Common myeloid progenitor, CD34-positive (primary cell): ENCODE results near the gene GRM8.

Experiments used
- CTCF ChIA-PET: fragments of 350-600 bp; sonication (Branson Sonifier 250); formaldehyde crosslinking; loops from one replicate; lab custom pipeline; 2021; ENCODE audit warnings: antibody characterized with exemption; lab: Charles Lee
- POLR2A ChIA-PET: fragments of 350-600 bp; sonication (Branson Sonifier 250); formaldehyde crosslinking; loops from one replicate; lab custom pipeline; 2021; ENCODE audit warnings: antibody characterized with exemption; lab: Charles Lee
- DNase-seq, 3 donors: peaks; one replicate each; pipeline versions ENCODE4 v3.0.0 to v3.0.0-alpha.2; 2013
- H3K27ac ChIP-seq, 2 experiments: 1 replicate in 1 of 2; 2 replicates in 1 of 2; pipeline ENCODE4 v1.7.0; 2013; ENCODE audit warnings: inconsistent platforms in 2 of 2, low read length in 2 of 2, mild to moderate bottlenecking in 2 of 2, low read depth in 1 of 2, moderate library complexity in 1 of 2; ENCODE audit not compliant: severe bottlenecking in 2 of 2, insufficient read depth in 1 of 2, poor library complexity in 1 of 2
- H3K27me3 ChIP-seq, 5 experiments: replicated peaks in 2 of 5; 1 replicate in 3 of 5; 2 replicates in 2 of 5; pipeline versions ENCODE4 v1.6.1 to v1.7.0; 2013; ENCODE audit warnings: low read length in 4 of 5, mild to moderate bottlenecking in 2 of 5, moderate library complexity in 2 of 5, inconsistent platforms in 1 of 5; ENCODE audit not compliant: insufficient read depth in 5 of 5, control insufficient read depth in 4 of 5
- H3K36me3 ChIP-seq, 4 experiments: 1 replicate in 2 of 4; 2 replicates in 2 of 4; pipeline versions ENCODE4 v1.6.1 to v1.7.0; 2013; ENCODE audit warnings: low read length in 3 of 4, control low read depth in 1 of 4, mild to moderate bottlenecking in 1 of 4; ENCODE audit not compliant: control insufficient read depth in 4 of 4, insufficient read depth in 4 of 4
- H3K4me1 ChIP-seq, 4 experiments: 1 replicate in 3 of 4; 2 replicates in 1 of 4; pipeline versions ENCODE4 v1.6.1 to v1.7.1; 2013; ENCODE audit warnings: low read length in 3 of 4, mild to moderate bottlenecking in 3 of 4, control low read depth in 1 of 4, inconsistent platforms in 1 of 4, moderate library complexity in 1 of 4; ENCODE audit not compliant: control insufficient read depth in 4 of 4, insufficient read depth in 4 of 4; ENCODE audit errors: control extremely low read depth in 1 of 4
- H3K4me3 ChIP-seq, 7 experiments: 1 replicate in 4 of 7; 2 replicates in 3 of 7; pipeline versions ENCODE4 v1.5.1 to v1.7.0; 2013; ENCODE audit warnings: mild to moderate bottlenecking in 7 of 7, low read length in 6 of 7, moderate library complexity in 6 of 7, inconsistent platforms in 2 of 7, low read depth in 2 of 7, control low read depth in 1 of 7; ENCODE audit not compliant: insufficient read depth in 4 of 7, control insufficient read depth in 1 of 7; ENCODE audit errors: extremely low read depth in 1 of 7
- H3K9me3 ChIP-seq, 5 experiments: 1 replicate in 4 of 5; 2 replicates in 1 of 5; pipeline versions ENCODE4 v1.6.1 to v1.7.1; 2013; ENCODE audit warnings: low read length in 4 of 5, mild to moderate bottlenecking in 2 of 5, inconsistent platforms in 1 of 5, low read depth in 1 of 5, moderate library complexity in 1 of 5; ENCODE audit not compliant: control insufficient read depth in 4 of 5, insufficient read depth in 2 of 5; ENCODE audit errors: control extremely low read depth in 1 of 5
- WGBS: methylation state at CpG from one replicate; pipeline ENCODE4 v1.1.5; 2013; ENCODE audit not compliant: insufficient coverage; 5-methylcytosine and 5-hydroxymethylcytosine counted together

Gene GRM8

DNA sequence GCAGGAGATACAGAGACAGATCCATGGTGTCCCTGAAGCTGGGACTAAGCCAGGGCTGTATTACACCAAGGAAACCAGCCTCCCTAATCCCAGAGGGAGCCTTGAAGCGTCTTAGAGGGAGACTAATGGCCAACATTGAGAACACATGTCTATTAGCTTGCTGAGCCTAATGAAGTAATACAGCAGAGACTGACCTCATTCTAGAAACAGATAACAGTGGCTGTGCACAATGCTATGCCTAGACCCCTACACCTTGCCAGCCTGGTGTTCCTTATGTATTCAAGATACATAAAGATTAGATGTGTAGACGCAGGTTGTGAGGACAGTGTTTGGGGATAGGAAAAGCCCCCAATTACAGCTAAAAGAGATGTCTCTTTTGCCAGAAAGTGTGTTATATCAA, 19.1 kb downstream of the GRM8 start:
- Histone ChIP-seq H3K9me3 (no peaks in the 10 kb centered on the region), H3K27me3 (peaks cover 0 to 14% (median 8%) of the 10 kb centered on the region in 5 experiments), H3K4me1 (no peaks in the 10 kb centered on the region), H3K27ac (no peak overlapping the region), H3K4me3 (no peak overlapping the region), H3K36me3 (no peaks in the 10 kb centered on the region)
- DNase-seq = no peak
- WGBS = 79% methylated on average over 2 of the region's 2 CpGs
- POLR2A ChIA-PET = no interaction called here
- CTCF ChIA-PET = no interaction called here

DNA sequence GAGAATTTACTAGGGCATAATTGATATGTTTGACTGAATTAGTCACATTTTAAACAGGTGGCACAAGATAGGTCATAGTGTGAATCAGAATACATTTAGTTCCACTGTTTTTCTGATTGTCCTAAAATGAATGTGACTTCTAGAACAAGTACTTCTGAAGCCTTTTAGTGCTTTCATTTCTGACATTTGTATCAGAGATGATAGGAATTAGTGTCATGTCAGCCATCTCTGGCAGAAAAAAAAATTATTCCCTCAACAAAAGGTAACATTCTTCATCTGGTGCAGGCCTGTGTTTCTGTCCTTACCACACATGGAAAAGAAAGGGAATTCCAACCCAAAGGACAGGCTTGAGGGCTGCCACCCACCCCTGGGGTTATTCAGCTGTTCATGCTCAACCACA, 21.3 kb downstream of the GRM8 start:
- H3K4me1 ChIP-seq = no peaks in the 10 kb centered on the region
- H3K27ac ChIP-seq = no peak overlapping the region
- H3K4me3 ChIP-seq = no peak overlapping the region
- ChIA-PET CTCF (no interaction called here), POLR2A (no interaction called here)
- no peak for DNase-seq
- no peaks in the 10 kb centered on the region for H3K36me3 ChIP-seq
- no peaks in the 10 kb centered on the region for H3K9me3 ChIP-seq
- H3K27me3 ChIP-seq = peaks cover 3 to 27% (median 15%) of the 10 kb centered on the region in 5 experiments

DNA sequence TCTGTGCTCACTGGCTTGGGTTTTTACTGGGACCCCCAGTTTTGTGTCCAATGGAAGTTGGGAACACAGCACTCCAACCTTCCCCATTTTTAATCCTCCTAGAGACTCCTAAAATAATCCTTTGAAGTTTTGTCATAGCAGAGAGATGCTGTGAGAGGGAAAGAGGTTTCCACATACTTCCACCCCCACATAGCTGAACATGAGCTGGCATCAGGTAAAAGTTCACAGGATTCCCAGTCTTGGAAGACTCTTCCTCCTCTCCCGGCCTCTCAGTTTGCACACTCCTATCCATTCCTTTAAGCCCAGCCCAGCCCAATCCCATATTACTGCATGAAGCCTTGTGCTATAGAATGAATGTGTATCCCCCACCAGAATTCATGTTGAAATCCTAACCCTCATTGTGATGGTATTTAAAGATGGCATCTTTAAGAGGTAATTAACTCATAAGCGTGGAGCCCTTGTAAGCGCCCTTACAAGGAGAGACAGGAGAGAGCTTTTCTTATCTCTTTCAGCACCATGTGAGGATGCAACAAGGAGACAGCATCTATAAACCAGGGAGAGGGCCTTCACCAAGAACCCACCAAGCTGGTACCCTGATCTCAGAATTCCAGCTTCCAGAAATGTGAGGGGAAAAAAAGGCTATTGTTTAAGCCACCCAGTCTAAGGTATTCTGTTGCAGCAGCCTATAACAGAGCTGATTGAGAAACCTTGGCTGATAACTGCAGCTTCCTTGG, 22.4 kb downstream of the GRM8 start:
- CTCF ChIA-PET = no interaction called here
- H3K9me3 ChIP-seq = no peaks in the 10 kb centered on the region
- WGBS = 89% methylated on average over 3 of the region's 3 CpGs
- no peaks in the 10 kb centered on the region for H3K4me1 ChIP-seq
- peaks cover 3 to 31% (median 15%) of the 10 kb centered on the region in 5 experiments for H3K27me3 ChIP-seq
- DNase-seq = no peak
- POLR2A ChIA-PET = no interaction called here
- H3K4me3 ChIP-seq = no peak overlapping the region
- no peak overlapping the region for H3K27ac ChIP-seq
- no peaks in the 10 kb centered on the region for H3K36me3 ChIP-seq

DNA sequence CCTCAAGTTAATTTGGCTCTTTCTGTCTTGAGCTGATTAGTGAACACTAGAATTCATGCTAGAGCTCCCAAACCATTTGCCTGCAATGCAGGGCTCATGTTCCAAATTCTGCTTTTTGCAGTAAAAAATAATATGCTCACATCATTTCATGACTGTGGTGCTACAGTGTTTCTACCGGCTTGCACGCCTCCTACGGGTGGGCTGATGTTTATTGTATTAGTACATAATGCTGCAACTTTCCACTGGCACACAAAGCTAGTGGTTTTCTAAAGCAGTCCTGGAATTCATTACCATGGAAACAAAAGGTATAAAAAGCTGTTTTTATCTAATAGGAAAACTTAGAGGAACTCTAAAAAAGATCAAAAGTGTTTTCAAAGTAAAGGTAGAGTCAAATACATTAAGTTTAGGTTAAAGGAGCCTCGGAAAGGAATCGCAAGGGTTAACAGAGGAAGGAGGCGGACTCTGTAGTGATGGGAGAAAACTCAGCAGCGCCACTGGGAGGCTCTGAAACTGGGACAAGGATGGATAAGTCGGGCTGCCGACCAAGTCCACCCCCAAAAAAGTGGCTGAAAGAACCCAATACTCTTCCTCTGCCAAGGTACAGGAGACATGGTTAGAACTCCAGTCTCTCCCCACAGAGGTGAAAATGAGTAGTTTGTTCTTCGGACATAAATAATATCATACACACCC, 25.9 kb downstream of the GRM8 start:
- POLR2A ChIA-PET = no interaction called here

DNA sequence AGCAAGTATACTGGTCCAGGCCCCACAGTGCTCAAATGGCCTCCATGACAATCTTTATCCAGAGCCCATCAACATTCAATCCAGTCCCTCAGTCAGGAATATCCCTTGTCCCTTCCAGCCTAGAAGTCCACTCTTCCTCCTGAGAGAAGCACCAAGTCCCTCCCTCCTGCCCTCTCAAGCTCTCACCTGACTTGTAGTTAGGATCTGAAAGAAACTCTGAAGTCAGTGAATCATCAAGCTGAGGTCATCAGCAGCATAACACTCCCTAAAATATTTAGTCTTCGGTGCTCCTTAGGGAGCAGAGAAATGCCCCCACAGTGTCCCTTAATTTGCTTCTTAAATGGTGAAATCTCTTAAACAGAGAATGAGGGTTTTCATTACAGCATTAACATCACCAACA, 31.0 kb downstream of the GRM8 start:
- H3K27me3 ChIP-seq = peaks cover 0 to 18% (median 2%) of the 10 kb centered on the region in 5 experiments
- H3K4me1 ChIP-seq = no peaks in the 10 kb centered on the region
- no peaks in the 10 kb centered on the region for H3K9me3 ChIP-seq
- H3K36me3 ChIP-seq = no peaks in the 10 kb centered on the region
- ChIA-PET POLR2A (no interaction called here), CTCF (no interaction called here)
- no CpG with 5 or more reads among the region's 1 CpG for WGBS
- no peak overlapping the region for H3K27ac ChIP-seq
- no peak overlapping the region for H3K4me3 ChIP-seq
- DNase-seq = no peak

More for the DNA sequence above, 25.9 kb downstream of the GRM8 start:
- DNase-seq = no peak
- CTCF ChIA-PET = interaction anchor here (0.7 kb wide), 1 partner anchor 9 kb away, joined by 3 read pairs; no protein-coding TSS in a partner anchor
- peaks cover 3 to 35% (median 11%) of the 10 kb centered on the region in 5 experiments for H3K27me3 ChIP-seq
- no peaks in the 10 kb centered on the region for H3K36me3 ChIP-seq
- 30% methylated on average over 4 of the region's 10 CpGs for WGBS
- no peaks in the 10 kb centered on the region for H3K9me3 ChIP-seq
- H3K4me3 ChIP-seq = no peak overlapping the region
- H3K4me1 ChIP-seq = no peaks in the 10 kb centered on the region
- no peak overlapping the region for H3K27ac ChIP-seq

DNA sequence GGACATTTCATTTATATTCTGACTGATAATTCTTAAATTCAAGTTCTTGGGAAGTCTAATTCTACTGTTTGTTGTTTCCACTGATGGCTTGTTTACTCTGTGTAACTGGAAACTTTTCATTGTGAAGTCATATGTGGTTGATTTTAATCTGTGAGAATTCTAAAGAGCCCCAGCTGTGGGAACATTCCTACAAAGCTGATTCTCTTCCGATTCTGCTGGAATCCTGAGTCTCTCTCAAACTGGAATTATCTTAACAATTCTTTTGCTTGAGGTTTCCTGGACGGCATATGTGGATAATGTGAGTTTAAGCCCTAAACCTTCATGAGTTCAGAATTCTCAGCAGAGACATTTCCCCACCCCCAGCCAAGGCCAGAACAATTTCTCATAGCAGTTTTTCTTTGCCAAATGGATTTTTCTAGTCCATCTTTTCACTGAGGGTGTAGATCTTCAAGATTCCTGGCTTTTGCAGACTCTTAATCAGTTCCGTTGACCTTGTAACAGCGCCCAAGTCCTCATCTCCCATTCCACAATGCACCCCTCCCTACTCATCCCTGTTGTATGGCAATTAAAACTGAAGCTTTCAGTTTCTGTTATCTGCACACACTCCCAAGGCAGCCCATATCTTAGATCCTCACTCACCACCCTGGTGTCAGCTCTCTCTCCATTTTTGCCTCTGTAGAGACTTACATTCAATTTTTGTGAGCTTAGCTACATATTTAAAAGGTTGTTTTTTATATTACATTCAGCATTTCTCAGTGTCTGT, 37.6 kb downstream of the GRM8 start:
- POLR2A ChIA-PET = no interaction called here
- Histone ChIP-seq H3K4me1 (no peaks in the 10 kb centered on the region), H3K4me3 (no peak overlapping the region), H3K27ac (no peak overlapping the region), H3K9me3 (no peaks in the 10 kb centered on the region), H3K27me3 (no peaks in the 10 kb centered on the region), H3K36me3 (no peaks in the 10 kb centered on the region)
- 77% methylated on average over 3 of the region's 4 CpGs for WGBS
- CTCF ChIA-PET = no interaction called here
- DNase-seq = no peak

DNA sequence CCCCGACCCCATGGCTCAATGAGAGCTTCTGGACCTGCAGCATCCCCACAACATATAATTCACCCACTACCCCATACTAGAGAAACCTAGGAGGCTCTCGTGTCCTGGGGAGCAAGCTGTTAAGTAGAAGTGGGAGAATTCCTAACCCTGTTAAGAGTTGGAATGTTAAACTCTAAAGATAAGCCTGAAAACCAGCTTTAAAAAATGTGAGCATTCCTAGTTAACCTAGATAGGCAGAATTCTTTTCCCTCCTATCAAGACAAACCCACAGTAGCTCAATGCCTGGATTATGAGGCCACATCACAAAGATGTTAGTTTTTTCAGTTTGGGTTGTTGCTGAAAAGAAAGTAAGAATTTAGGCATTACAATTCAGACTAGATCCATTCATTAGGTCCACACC, 42.9 kb downstream of the GRM8 start:
- DNase-seq = no peak
- Histone ChIP-seq H3K9me3 (no peaks in the 10 kb centered on the region), H3K27me3 (no peaks in the 10 kb centered on the region), H3K4me3 (no peak overlapping the region), H3K27ac (no peak overlapping the region), H3K4me1 (no peaks in the 10 kb centered on the region), H3K36me3 (no peaks in the 10 kb centered on the region)
- ChIA-PET POLR2A (no interaction called here), CTCF (no interaction called here)
- WGBS = 80% methylated on average over 1 of the region's 2 CpGs
